CD4-positive, alpha-beta memory T cell (primary cell): ENCODE results near the gene SRSF10. TPM values are rescaled to one million over a fixed set of nuclear protein-coding genes. Genes with fewer than 3 reads are reported as not detected.

Experiments used
- CTCF ChIA-PET: fragments of 350-600 bp; sonication (Branson Sonifier 250); formaldehyde crosslinking; loops from one replicate; lab custom pipeline; 2021; ENCODE audit warnings: inconsistent platforms; ENCODE audit not compliant: partially characterized antibody; lab: Charles Lee
- POLR2A ChIA-PET: fragments of 350-600 bp; sonication (Branson Sonifier 250); formaldehyde crosslinking; loops from one replicate; lab custom pipeline; 2021; ENCODE audit not compliant: partially characterized antibody; lab: Charles Lee
- DNase-seq, 5 donors: peaks; one replicate each; pipeline versions ENCODE4 v3.0.0 to v3.0.0-alpha.2; 2020 to 2022; ENCODE audit warnings: mixed read lengths in 1 of 5
- H3K27ac ChIP-seq: one replicate; pipeline ENCODE4 v1.7.0; 2013; ENCODE audit warnings: low read depth, low read length
- H3K27me3 ChIP-seq: 2 replicates; pipeline ENCODE4 v1.7.0; 2013; ENCODE audit warnings: mild to moderate bottlenecking, low read length, moderate library complexity; ENCODE audit not compliant: insufficient read depth
- H3K36me3 ChIP-seq: 2 replicates; pipeline ENCODE4 v1.7.0; 2013; ENCODE audit warnings: mild to moderate bottlenecking, low read length, moderate library complexity; ENCODE audit not compliant: insufficient read depth
- H3K4me1 ChIP-seq: 2 replicates; pipeline ENCODE4 v1.7.0; 2013; ENCODE audit warnings: mild to moderate bottlenecking, low read length, moderate library complexity; ENCODE audit not compliant: insufficient read depth
- H3K4me3 ChIP-seq, 2 donors: one replicate each; pipeline ENCODE4 v1.7.0; 2013; ENCODE audit warnings: low read length in 2 of 2, mild to moderate bottlenecking in 1 of 2
- H3K9me3 ChIP-seq, 2 donors: one replicate each; pipeline ENCODE4 v1.7.0; 2013; ENCODE audit warnings: low read length in 2 of 2, control low read depth in 1 of 2; ENCODE audit not compliant: control insufficient read depth in 1 of 2
- H3K27ac Mint-ChIP-seq, 7 donors: one replicate each; pipeline ENCODE4 v1.8.0; 2020 to 2021; ENCODE audit warnings: mixed read lengths in 7 of 7, mild to moderate bottlenecking in 6 of 7, inconsistent platforms in 3 of 7, moderate library complexity in 3 of 7
- H3K27me3 Mint-ChIP-seq, 2 donors: one replicate each; pipeline ENCODE4 v1.8.0; 2020 to 2021; ENCODE audit warnings: mixed read lengths in 2 of 2
- H3K36me3 Mint-ChIP-seq, 2 donors: one replicate each; pipeline ENCODE4 v1.8.0; 2020 to 2021; ENCODE audit warnings: mixed read lengths in 2 of 2, inconsistent platforms in 1 of 2, mild to moderate bottlenecking in 1 of 2
- H3K4me1 Mint-ChIP-seq, 4 donors: one replicate each; pipeline ENCODE4 v1.8.0; 2020 to 2021; ENCODE audit warnings: mixed read lengths in 4 of 4, mild to moderate bottlenecking in 1 of 4
- H3K4me3 Mint-ChIP-seq, 8 donors: one replicate each; pipeline ENCODE4 v1.8.0; 2020 to 2021; ENCODE audit warnings: mixed read lengths in 8 of 8, mild to moderate bottlenecking in 7 of 8, moderate library complexity in 6 of 8, inconsistent platforms in 3 of 8
- H3K9me3 Mint-ChIP-seq, 8 donors: one replicate each; pipeline ENCODE4 v1.8.0; 2020 to 2021; ENCODE audit warnings: mixed read lengths in 8 of 8, mild to moderate bottlenecking in 5 of 8, inconsistent platforms in 3 of 8, moderate library complexity in 1 of 8
- intact Hi-C: fragments of 100-400 bp; cut with micrococcal nuclease; formaldehyde crosslinking; loops from one replicate; pipeline ENCODE4 v1.15.1; 2023
- polyA plus RNA-seq, 2 donors: library from polyadenylated mRNA; unstranded; fragments of 300-500 nt; fragmentation: Illumina TruSeq; gene quantifications; one replicate each; pipeline ENCODE4 v1.2.3, GENCODE V29; 2021
- total RNA-seq, 2 experiments: library from RNA; stranded (reverse); gene quantifications; one replicate each; pipeline ENCODE4 v1.2.3, GENCODE V29; 2021

SRSF10 gene
- total and polyA plus RNA-seq, 4 experiments from 2014 or later, result 109 to 169 (median 137) TPM

DNA sequence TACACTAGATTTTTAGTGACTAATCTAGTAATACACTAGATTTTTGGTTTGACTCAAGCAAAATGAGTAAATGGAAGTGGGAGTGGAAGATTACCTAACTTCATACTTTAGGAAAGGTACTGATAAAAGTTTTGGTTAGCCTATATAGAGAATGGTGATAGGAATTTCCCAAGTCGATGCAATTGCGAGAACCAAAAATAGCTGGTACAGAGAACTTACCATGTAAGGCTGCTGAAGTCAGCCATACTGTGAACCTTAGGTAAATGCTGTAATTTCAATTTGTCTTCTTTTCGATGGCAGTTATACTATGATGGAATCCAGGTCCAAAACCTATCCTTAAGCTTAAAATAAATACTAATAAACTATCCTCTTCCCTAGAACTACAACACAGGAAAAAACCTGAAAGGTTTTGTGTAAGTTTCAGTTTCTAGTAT is 15.9 kb downstream of the SRSF10 start:
- Mint-ChIP-seq H3K4me1 (peaks cover 32 to 79% (median 50%) of the 10 kb centered on the region in 4 donors), H3K4me3 (peak overlapping the region in 3 of 8 donors; percentile 13 to 52 (median 31)), H3K36me3 (peaks cover 23 to 80% of the 10 kb centered on the region in 2 donors), H3K27me3 (no peaks in the 10 kb centered on the region), H3K27ac (peak overlapping the region; percentile 37 to 89 (median 63)), H3K9me3 (peaks cover 0 to 3% (median 0%) of the 10 kb centered on the region in 8 donors)
- Histone ChIP-seq H3K27me3 (no peaks in the 10 kb centered on the region), H3K27ac (peak overlapping the region; percentile 18), H3K9me3 (no peaks in the 10 kb centered on the region), H3K4me3 (no peak overlapping the region), H3K4me1 (peaks cover 41% of the 10 kb centered on the region), H3K36me3 (peaks cover 19% of the 10 kb centered on the region)
- DNase-seq, result no peak
- ChIA-PET POLR2A (interaction anchor here (1.1 to 3.2 kb wide), 4 partner anchors 9 to 16 kb away, joined by 3 to 27 read pairs (median 4); partner anchors contain the start of gene SRSF10), CTCF (interaction anchor here (1.2 kb wide), 1 partner anchor 193 kb away, joined by 3 read pairs; no protein-coding TSS in a partner anchor)
- intact Hi-C loops, result no loop called here

DNA sequence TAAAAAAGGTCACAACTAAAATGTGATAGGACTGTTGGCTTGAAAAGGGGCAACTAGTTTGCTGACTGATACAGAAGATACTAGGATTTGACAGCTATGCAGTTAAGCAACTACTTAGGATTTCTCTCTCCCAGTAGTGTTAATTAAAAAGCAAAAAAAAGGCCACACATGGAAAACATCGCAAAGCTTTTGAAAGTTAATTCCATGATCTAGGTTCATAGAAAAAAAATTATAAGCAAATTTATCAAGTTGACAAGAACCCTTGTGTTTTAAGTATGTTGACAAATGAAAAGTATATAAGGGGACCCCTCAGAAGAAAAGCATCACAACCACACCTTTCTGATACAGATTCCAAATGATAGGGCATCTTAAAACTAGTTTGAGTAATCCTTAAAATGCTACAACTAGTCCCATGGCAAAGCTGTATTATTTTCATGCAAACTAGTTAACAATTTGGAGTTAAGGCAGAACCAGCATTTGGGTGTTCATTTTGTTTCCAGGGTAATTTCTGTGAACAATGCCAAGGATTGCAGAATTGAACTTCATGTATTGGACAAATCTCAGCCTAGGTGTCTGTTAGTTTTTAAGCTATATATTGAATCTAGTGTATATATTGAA is 16.4 kb downstream of the SRSF10 start:
- no peaks in the 10 kb centered on the region for H3K27me3 ChIP-seq
- POLR2A ChIA-PET, result interaction anchor here (1.1 to 3.2 kb wide), 4 partner anchors 8 to 16 kb away, joined by 3 to 27 read pairs (median 4); partner anchors contain the start of gene SRSF10
- H3K9me3 ChIP-seq, result no peaks in the 10 kb centered on the region
- no peak overlapping the region for H3K4me3 ChIP-seq
- intact Hi-C loops, result no loop called here
- Mint-ChIP-seq H3K4me3 (peak overlapping the region in 1 of 8 donors; percentile 52), H3K36me3 (peaks cover 23 to 80% of the 10 kb centered on the region in 2 donors), H3K4me1 (peaks cover 33 to 84% (median 52%) of the 10 kb centered on the region in 4 donors), H3K27me3 (no peaks in the 10 kb centered on the region), H3K27ac (peak overlapping the region in 6 of 7 donors; percentile 26 to 89 (median 70)), H3K9me3 (peaks cover 0 to 3% (median 0%) of the 10 kb centered on the region in 8 donors)
- H3K36me3 ChIP-seq, result peaks cover 19% of the 10 kb centered on the region
- DNase-seq, result no peak
- CTCF ChIA-PET, result interaction anchor here (1.2 kb wide), 1 partner anchor 192 kb away, joined by 3 read pairs; no protein-coding TSS in a partner anchor
- peak overlapping the region; percentile 18 for H3K27ac ChIP-seq
- peaks cover 41% of the 10 kb centered on the region for H3K4me1 ChIP-seq

DNA sequence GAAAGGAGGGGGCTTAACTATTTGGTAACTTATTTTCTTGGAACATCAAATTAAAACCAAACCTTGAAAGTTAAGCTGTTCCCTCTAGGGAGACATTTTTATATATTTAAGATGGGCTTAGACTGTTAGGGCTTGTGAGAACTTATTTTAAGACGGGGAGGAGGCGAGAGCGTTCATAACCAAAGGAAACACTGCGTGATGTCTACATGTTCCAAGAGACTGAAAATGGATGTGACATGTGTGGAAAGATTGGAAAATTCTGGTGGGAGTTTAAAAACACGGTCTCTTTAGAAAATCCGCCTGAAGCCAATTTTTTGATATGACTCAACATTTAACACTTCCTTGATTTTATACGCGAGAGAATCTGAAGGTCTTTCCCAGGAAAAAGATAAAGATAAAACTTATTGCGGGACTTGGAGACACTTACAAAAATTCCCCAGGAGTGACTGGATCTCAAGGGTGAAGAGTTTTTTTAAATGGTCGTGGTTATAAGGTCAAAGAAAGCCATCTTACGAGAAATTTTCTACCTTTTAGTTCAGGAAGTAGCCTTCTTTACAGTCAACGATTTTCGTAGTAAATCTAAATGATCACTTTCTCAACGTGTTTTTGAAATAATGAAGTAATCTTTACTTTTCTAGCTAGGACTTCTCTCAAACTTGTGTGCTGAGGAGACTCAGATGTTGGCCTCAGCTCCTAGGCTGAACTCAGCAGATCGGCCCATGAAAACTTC is 19.7 kb downstream of the SRSF10 start:
- ChIA-PET CTCF (interaction anchor here (1.3 to 1.9 kb wide), 3 partner anchors 20 to 190 kb away, joined by 3 to 5 read pairs (median 5); partner anchors contain the start of gene SRSF10), POLR2A (interaction anchor here (0.7 to 3.2 kb wide), 13 partner anchors 8 to 159 kb away, joined by 3 to 80 read pairs (median 4); partner anchors contain the start of gene SRSF10)
- intact Hi-C loops, result no loop called here

DNA sequence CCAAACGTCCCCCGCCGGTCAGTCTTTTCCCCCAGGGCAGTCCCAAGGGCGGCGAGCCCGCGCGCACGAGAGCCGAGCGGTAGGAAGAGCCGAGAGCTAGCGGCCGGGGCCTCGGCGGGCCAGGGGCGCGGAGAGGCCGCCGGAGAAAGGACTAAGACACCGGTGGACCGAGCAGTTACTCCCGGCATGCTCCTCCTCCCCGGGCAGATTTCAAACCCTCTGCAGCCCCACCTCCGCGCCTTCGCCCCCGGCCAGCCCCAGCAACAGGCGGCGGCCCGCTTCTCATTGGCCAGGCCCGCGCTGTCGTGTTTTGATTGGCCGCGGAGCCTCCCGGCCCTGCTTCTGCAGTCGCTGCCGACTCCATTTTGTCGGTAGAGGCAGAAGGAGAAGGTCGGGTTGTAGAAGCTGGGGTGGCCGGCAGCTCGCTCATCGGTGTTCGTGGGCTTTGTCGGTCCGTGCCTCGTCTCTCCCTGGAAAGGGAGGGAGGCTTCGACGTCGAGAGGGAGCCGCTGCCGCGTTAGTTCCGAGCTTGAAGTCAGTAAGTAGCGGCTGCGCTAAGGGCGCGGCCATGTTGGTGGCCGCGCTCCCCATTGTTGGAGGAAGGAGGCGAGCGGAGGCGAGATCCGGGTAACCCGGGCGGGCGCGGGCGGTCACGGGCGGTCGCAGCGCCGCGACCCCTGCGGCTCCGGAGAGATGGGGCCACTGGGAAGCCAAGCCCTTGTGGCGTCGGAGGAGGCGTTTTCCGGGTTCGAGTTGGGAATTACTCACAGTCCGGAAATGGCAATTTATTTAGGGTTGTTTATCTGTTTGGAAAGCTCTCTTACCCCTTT is 20.5 kb downstream of the SRSF10 start, which contains the start of gene PNRC2:
Gene PNRC2, plus strand, starts transcription at position 368 of the 830 bp plus-strand sequence. CDS start 1,630 bp downstream, outside the sequence.
- CTCF ChIA-PET, result interaction anchor here (1.3 to 1.9 kb wide), 3 partner anchors 20 to 190 kb away, joined by 3 to 5 read pairs (median 5); partner anchors contain the start of gene SRSF10
- H3K4me3 ChIP-seq, result peak within 1 kb of the TSS; percentile 96 to 99
- peaks cover 0 to 3% (median 0%) of the 10 kb centered on the region in 8 donors for H3K9me3 Mint-ChIP-seq
- no peaks in the 10 kb centered on the region for H3K27me3 ChIP-seq
- intact Hi-C loops, result loop anchor here (1.0 to 10.0 kb wide), 6 partner anchors 21 to 786 kb away; partner anchors contain the start of genes CLIC4, FUCA1, GALE and PITHD1
- no peaks in the 10 kb centered on the region for H3K9me3 ChIP-seq
- POLR2A ChIA-PET, result interaction anchor here (0.7 to 3.2 kb wide), 19 partner anchors 9 to 453 kb away, joined by 3 to 80 read pairs (median 4); partner anchors contain the start of genes HMGCL, PITHD1, RPL11 and SRSF10
- H3K27ac ChIP-seq, result peak within 1 kb of the TSS; percentile 95
- H3K4me3 Mint-ChIP-seq, result peak within 1 kb of the TSS; percentile 99 to 100 (median 100)
- DNase-seq, result peak; percentile 95 to 97 (median 96)
- H3K27ac Mint-ChIP-seq, result peak within 1 kb of the TSS; percentile 98 to 100 (median 100)
- H3K36me3 ChIP-seq, result peaks cover 11% of the 10 kb centered on the region
- peaks cover 45% of the 10 kb centered on the region for H3K4me1 ChIP-seq
- peaks cover 26 to 76% (median 51%) of the 10 kb centered on the region in 4 donors for H3K4me1 Mint-ChIP-seq
- no peaks in the 10 kb centered on the region for H3K27me3 Mint-ChIP-seq
- peaks cover 11 to 48% of the 10 kb centered on the region in 2 donors for H3K36me3 Mint-ChIP-seq

More for the DNA sequence above, 19.7 kb downstream of the SRSF10 start:
- peaks cover 47% of the 10 kb centered on the region for H3K4me1 ChIP-seq
- peaks cover 28 to 78% (median 52%) of the 10 kb centered on the region in 4 donors for H3K4me1 Mint-ChIP-seq
- H3K27ac Mint-ChIP-seq, result peak overlapping the region; percentile 98 to 100 (median 100)
- no peaks in the 10 kb centered on the region for H3K9me3 ChIP-seq
- H3K9me3 Mint-ChIP-seq, result peaks cover 0 to 3% (median 0%) of the 10 kb centered on the region in 8 donors
- no peaks in the 10 kb centered on the region for H3K27me3 ChIP-seq
- H3K27me3 Mint-ChIP-seq, result no peaks in the 10 kb centered on the region
- peak overlapping the region; percentile 95 for H3K27ac ChIP-seq
- peaks cover 14% of the 10 kb centered on the region for H3K36me3 ChIP-seq
- H3K4me3 Mint-ChIP-seq, result peak overlapping the region; percentile 99 to 100 (median 100)
- DNase-seq, result no peak
- peak overlapping the region; percentile 96 to 99 for H3K4me3 ChIP-seq
- H3K36me3 Mint-ChIP-seq, result peaks cover 11 to 56% of the 10 kb centered on the region in 2 donors

DNA sequence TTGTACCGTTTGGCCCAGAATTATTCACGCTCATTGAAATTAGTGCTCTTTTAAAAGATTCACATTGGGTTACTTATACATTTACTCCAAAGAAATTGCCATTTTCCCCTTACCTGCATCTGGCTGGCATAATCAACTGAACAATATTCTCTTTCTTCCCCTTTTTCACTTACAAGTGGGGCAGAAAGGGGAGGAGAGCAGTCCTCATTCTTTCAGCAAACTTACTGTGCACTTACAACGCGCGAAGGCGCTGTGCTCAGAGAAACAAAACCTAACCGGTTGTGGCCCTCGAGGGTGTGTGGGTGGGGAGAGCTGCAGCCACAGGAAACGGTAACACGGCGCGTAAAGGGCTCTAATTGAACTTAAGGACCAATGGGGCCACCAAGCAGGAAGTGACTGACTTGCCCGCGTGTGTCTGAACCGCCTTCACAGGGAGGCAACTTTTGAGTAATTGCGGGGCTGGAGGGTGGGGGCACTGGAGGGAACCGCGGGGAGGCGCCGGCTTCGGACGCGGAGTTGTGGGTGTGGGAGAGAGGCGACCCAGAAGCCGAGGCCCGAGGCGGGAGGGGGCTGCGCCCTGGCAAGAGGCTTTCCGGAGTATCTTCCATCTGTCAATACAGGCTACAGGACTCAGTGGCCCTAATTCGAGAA is 21.2 kb downstream of the SRSF10 start:
- Mint-ChIP-seq H3K4me1 (peaks cover 25 to 69% (median 48%) of the 10 kb centered on the region in 4 donors), H3K27me3 (no peaks in the 10 kb centered on the region), H3K36me3 (peaks cover 11 to 41% of the 10 kb centered on the region in 2 donors), H3K4me3 (peak overlapping the region; percentile 99 to 100 (median 100)), H3K27ac (peak overlapping the region; percentile 98 to 100 (median 100)), H3K9me3 (peaks cover 0 to 3% (median 0%) of the 10 kb centered on the region in 8 donors)
- ChIA-PET CTCF (interaction anchor here (1.3 kb wide), 1 partner anchor 68 kb away, joined by 5 read pairs; no protein-coding TSS in a partner anchor), POLR2A (interaction anchor here (0.7 to 3.2 kb wide), 12 partner anchors 9 to 454 kb away, joined by 3 to 80 read pairs (median 4); partner anchors contain the start of genes HMGCL, PITHD1, RPL11 and SRSF10)
- Histone ChIP-seq H3K27me3 (no peaks in the 10 kb centered on the region), H3K27ac (peak overlapping the region; percentile 95), H3K9me3 (no peaks in the 10 kb centered on the region), H3K36me3 (peaks cover 4% of the 10 kb centered on the region), H3K4me3 (peak overlapping the region; percentile 66 to 99), H3K4me1 (peaks cover 39% of the 10 kb centered on the region)
- intact Hi-C loops, result loop anchor here (1.0 to 10.0 kb wide), 6 partner anchors 21 to 786 kb away; partner anchors contain the start of genes CLIC4, FUCA1, GALE and PITHD1
- peak; percentile 90 to 97 (median 94) for DNase-seq
